Psoas muscle (tissue), 8 donors: Measurements from ENCODE around the gene SYNM. TPM values are rescaled to one million over a fixed set of nuclear protein-coding genes. Genes with fewer than 3 reads are reported as not detected.

ENCODE experiments used
- ATAC-seq, 4 donors: fragments of 200-7000 bp; cut with Tn5 transposase; one replicate each; pipeline ENCODE4 v1.9.1; 2020; ENCODE audit warnings: moderate library complexity in 3 of 4, mild to moderate bottlenecking in 2 of 4
- DNase-seq, 2 donors: peaks; one replicate each; pipeline ENCODE4 v3.0.0-alpha.2; 2020
- H3K27ac ChIP-seq: fragments of 200-600 bp; one replicate; pipeline ENCODE4 v1.8.0; 2022
- H3K27me3 ChIP-seq, 3 donors: fragments of 200-600 bp in 1 of 3; one replicate each; pipeline versions ENCODE4 v1.6.1 to v1.8.0; 2013 to 2022; ENCODE audit warnings: low read length in 2 of 3, mild to moderate bottlenecking in 2 of 3, moderate library complexity in 1 of 3; ENCODE audit not compliant: insufficient read depth in 3 of 3
- H3K36me3 ChIP-seq, 2 donors: fragments of 200-600 bp in 1 of 2; one replicate each; pipeline versions ENCODE4 v1.6.1 to v1.8.0; 2013 to 2022; ENCODE audit warnings: low read depth in 1 of 2, mild to moderate bottlenecking in 1 of 2, moderate library complexity in 1 of 2; ENCODE audit not compliant: insufficient read depth in 1 of 2
- H3K4me1 ChIP-seq: fragments of 200-600 bp; one replicate; pipeline ENCODE4 v1.8.0; 2022
- H3K4me3 ChIP-seq: fragments of 200-600 bp; one replicate; pipeline ENCODE4 v1.8.0; 2022; ENCODE audit warnings: mild to moderate bottlenecking
- H3K9me3 ChIP-seq: fragments of 200-600 bp; one replicate; pipeline ENCODE4 v1.8.0; 2022
- WGBS, 3 donors: extraction: QIAGEN DNeasy Blood & Tissue Kit; methylation state at CpG; one replicate each; pipeline versions ENCODE4 v1.1.6 to v1.1.7; 2013; 5-methylcytosine and 5-hydroxymethylcytosine counted together
- intact Hi-C, 2 donors: fragments of 100-400 bp; cut with DNase I; formaldehyde crosslinking; loops; one replicate each; pipeline versions ENCODE4 v1.11.0 to v1.14.2; 2022
- polyA plus RNA-seq, 3 donors: library from polyadenylated mRNA; stranded (reverse); fragments of 200-250 nt; gene quantifications; one replicate each; pipeline ENCODE4 v1.2.3, GENCODE V29; 2013
- total RNA-seq, 4 donors: library from RNA; stranded (reverse); fragmentation: NEBNext Ultra II Directional in 2 of 4; extraction: Animal tissue kit (Norgen Biotek cat#: 25700) in 2 of 4; gene quantifications; one replicate each; pipeline versions ENCODE4 v1.2.1 to v1.2.4, GENCODE V29; 2021 to 2023
- TF ChIP-seq, protein P1 (sequence below): fragments of 200-600 bp; IDR thresholded peaks from one replicate; pipeline ENCODE4 v1.8.0; 2022; ENCODE audit warnings: antibody characterized with exemption
- donor health status: healthy with polysubstance abuse.
- donor health status: DM: no; HTN: no; CAD: no; lungs with moderate emphysema.
- donor health status: Bipolar disorder and iron deficiency.
- donor health status: healthy.
- donor health status: DM: yes; HTN: yes; CAD: no.
- donor health status: DM: no; HTN: no; CAD: no.
- donor health status: DM: no; HTN: no; CAD: no.
- donor health status: DM: yes; HTN: yes; CAD: no.

The SYNM gene
- total and polyA plus RNA-seq, 7 donors = 77.5 to 380 (median 291) TPM

- no peak for DNase-seq
- Histone ChIP-seq H3K9me3 (no peaks in the 10 kb centered on the region), H3K36me3 (peaks cover 0 to 70% of the 10 kb centered on the region in 2 donors), H3K4me1 (peaks cover 45% of the 10 kb centered on the region), H3K4me3 (no peak overlapping the region), H3K27ac (peak overlapping the region; percentile 96), H3K27me3 (no peaks in the 10 kb centered on the region)
- TF ChIP-seq, protein P1, sequence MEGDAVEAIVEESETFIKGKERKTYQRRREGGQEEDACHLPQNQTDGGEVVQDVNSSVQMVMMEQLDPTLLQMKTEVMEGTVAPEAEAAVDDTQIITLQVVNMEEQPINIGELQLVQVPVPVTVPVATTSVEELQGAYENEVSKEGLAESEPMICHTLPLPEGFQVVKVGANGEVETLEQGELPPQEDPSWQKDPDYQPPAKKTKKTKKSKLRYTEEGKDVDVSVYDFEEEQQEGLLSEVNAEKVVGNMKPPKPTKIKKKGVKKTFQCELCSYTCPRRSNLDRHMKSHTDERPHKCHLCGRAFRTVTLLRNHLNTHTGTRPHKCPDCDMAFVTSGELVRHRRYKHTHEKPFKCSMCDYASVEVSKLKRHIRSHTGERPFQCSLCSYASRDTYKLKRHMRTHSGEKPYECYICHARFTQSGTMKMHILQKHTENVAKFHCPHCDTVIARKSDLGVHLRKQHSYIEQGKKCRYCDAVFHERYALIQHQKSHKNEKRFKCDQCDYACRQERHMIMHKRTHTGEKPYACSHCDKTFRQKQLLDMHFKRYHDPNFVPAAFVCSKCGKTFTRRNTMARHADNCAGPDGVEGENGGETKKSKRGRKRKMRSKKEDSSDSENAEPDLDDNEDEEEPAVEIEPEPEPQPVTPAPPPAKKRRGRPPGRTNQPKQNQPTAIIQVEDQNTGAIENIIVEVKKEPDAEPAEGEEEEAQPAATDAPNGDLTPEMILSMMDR = no peak
- peak; percentile 60 to 81 (median 68) for ATAC-seq
- intact Hi-C loops = loop anchor here in 1 of 2 donors (5.0 kb wide), 1 partner anchor 37 kb away; no protein-coding TSS in a partner anchor
- 45 to 71% (median 61%) methylated on average over 4 of the region's 4 CpGs for WGBS, 3 donors
Measured at GRCh38 chr15:99135194-99135593, 30.3 kb downstream of the SYNM start.

- ATAC-seq = no peak
- intact Hi-C loops = loop anchor here in 1 of 2 donors (5.0 kb wide), 1 partner anchor 35 kb away; no protein-coding TSS in a partner anchor
- WGBS, 3 donors = 50 to 70% (median 65%) methylated on average over 13 of the region's 13 CpGs
Measured at GRCh38 chr15:99137111-99137546, 32.2 kb downstream of the SYNM start.

DNA sequence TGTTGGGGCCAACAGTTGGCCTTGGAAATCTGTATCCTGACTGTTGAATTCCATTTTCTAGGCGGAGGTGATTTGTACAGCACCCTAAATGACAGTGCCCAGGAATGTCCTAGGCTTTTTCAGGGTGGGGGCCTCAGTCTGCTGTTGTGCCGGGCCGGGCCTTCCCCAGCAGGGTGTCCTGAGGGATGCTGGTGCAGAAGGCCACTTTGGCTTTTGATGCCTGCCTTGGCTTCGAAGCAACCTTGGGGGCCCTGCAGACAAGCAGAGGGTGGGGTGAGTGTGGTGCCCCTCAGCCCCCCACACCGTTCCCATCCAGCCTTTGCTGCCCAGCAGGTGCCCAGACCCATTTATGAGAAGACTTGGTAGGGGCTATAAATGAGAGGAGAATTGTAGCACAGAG is 33.0 kb downstream of the SYNM start:
- H3K4me1 ChIP-seq = peaks cover 44% of the 10 kb centered on the region
- intact Hi-C loops = loop anchor here in 1 of 2 donors (5.0 kb wide), 1 partner anchor 34 kb away; no protein-coding TSS in a partner anchor
- ATAC-seq = no peak

More at GRCh38 chr15:99137111-99137546, 32.2 kb downstream of the SYNM start:
- DNase-seq = no peak
- H3K9me3 ChIP-seq = no peaks in the 10 kb centered on the region
- TF ChIP-seq, protein P1 = no peak
- H3K27ac ChIP-seq = peak overlapping the region; percentile 96
- H3K27me3 ChIP-seq = no peaks in the 10 kb centered on the region
- H3K36me3 ChIP-seq = peaks cover 0 to 50% of the 10 kb centered on the region in 2 donors
- no peak overlapping the region for H3K4me3 ChIP-seq
- H3K4me1 ChIP-seq = peaks cover 43% of the 10 kb centered on the region

GRCh38 chr15:99138491-99138982 is 33.7 kb downstream of the SYNM start:
- H3K27ac ChIP-seq = peak overlapping the region; percentile 76
- H3K27me3 ChIP-seq = no peaks in the 10 kb centered on the region
- intact Hi-C loops = loop anchor here in 1 of 2 donors (5.0 kb wide), 1 partner anchor 34 kb away; no protein-coding TSS in a partner anchor
- peaks cover 0 to 38% of the 10 kb centered on the region in 2 donors for H3K36me3 ChIP-seq
- H3K4me1 ChIP-seq = peaks cover 44% of the 10 kb centered on the region
- DNase-seq (no peak), ATAC-seq (peak in 3 of 4 donors; percentile 9 to 18 (median 12))
- 78 to 92% (median 86%) methylated on average over 15 of the region's 15 CpGs for WGBS, 3 donors
- TF ChIP-seq, protein P1 = no peak
- no peaks in the 10 kb centered on the region for H3K9me3 ChIP-seq
- H3K4me3 ChIP-seq = no peak overlapping the region

More for the DNA sequence above, 33.0 kb downstream of the SYNM start:
- DNase-seq = no peak
- Histone ChIP-seq H3K9me3 (no peaks in the 10 kb centered on the region), H3K4me3 (no peak overlapping the region), H3K27me3 (no peaks in the 10 kb centered on the region), H3K27ac (peak overlapping the region; percentile 96), H3K36me3 (peaks cover 0 to 45% of the 10 kb centered on the region in 2 donors)
- TF ChIP-seq, protein P1 = no peak
- 80 to 97% (median 87%) methylated on average over 5 of the region's 5 CpGs for WGBS, 3 donors
